SK-N-SH (cell line): Measurements from ENCODE around the gene MYOCD. TPM values are rescaled to one million over a fixed set of nuclear protein-coding genes. Genes with fewer than 3 reads are reported as not detected.
A peak's percentile ranks its signal among the peaks of the same experiment; 100 is the strongest.

Source experiments
- CTCF ChIA-PET: fragments of 300-600, 350-600 bp; formaldehyde crosslinking; extraction: SDS; loops from one replicate; lab custom pipeline; 2021; lab: Yijun Ruan, JAX
- POLR2A ChIA-PET: fragments of 350-600 bp; sonication (Branson Sonifier 250); formaldehyde crosslinking; extraction: SDS; loops from one replicate; lab custom pipeline; 2020; ENCODE audit warnings: antibody characterized with exemption, inconsistent platforms; lab: Yijun Ruan, JAX
- DNase-seq: peaks from one replicate; pipeline ENCODE4 v3.0.0; 2012
- H2AFZ ChIP-seq: fragments of 200-600 bp; sonication (generic); 2 replicates; pipeline ENCODE4 v1.8.1; 2016; ENCODE audit warnings: antibody characterized with exemption, mild to moderate bottlenecking, low read depth
- H3F3A ChIP-seq: fragments of 200-600 bp; sonication (generic); replicated peaks from 2 replicates; pipeline ENCODE3; 2016; ENCODE audit warnings: antibody characterized with exemption, mild to moderate bottlenecking; ENCODE audit not compliant: insufficient read depth
- H3K27ac ChIP-seq, 2 experiments: fragments of 200-500 bp in 1 of 2; fragments of 200-600 bp in 1 of 2; sonication (Bioruptor generic) in 1 of 2; sonication (generic), shearing (Covaris generic) in 1 of 2; 2 replicates each; pipeline versions ENCODE4 v1.5.1 to v1.6.1; 2014 to 2016; ENCODE audit warnings: low read depth in 2 of 2, inconsistent platforms in 1 of 2, low read length in 1 of 2, mild to moderate bottlenecking in 1 of 2, mixed read lengths in 1 of 2
- H3K27me3 ChIP-seq: fragments of 200-600 bp; sonication (generic), shearing (Covaris generic); 2 replicates; pipeline ENCODE4 v1.6.1; 2016; ENCODE audit warnings: mixed run types; ENCODE audit not compliant: insufficient read depth
- H3K36me3 ChIP-seq, 2 experiments: fragments of 200-500 bp in 1 of 2; fragments of 200-600 bp in 1 of 2; sonication (Bioruptor generic) in 1 of 2; sonication (generic) in 1 of 2; replicated peaks in 1 of 2; 2 replicates each; pipeline versions ENCODE3 to v1.5.1; 2014 to 2016; ENCODE audit warnings: low read length in 1 of 2, mild to moderate bottlenecking in 1 of 2; ENCODE audit not compliant: insufficient read depth in 2 of 2, control insufficient read depth in 1 of 2
- H3K4me1 ChIP-seq, 2 experiments: fragments of 200-500 bp in 1 of 2; fragments of 200-600 bp in 1 of 2; sonication (Bioruptor generic) in 1 of 2; sonication (generic), shearing (Covaris generic) in 1 of 2; 2 replicates each; pipeline versions ENCODE4 v1.5.1 to v1.6.1; 2014 to 2016; ENCODE audit warnings: low read depth in 1 of 2, low read length in 1 of 2, mixed run types in 1 of 2; ENCODE audit not compliant: insufficient read depth in 2 of 2, control insufficient read depth in 1 of 2
- H3K4me2 ChIP-seq: fragments of 200-600 bp; sonication (generic), shearing (Covaris generic); 2 replicates; pipeline ENCODE4 v1.6.1; 2017; ENCODE audit warnings: mixed run types
- H3K4me3 ChIP-seq, 2 experiments: fragments of 200-500 bp in 1 of 2; fragments of 200-600 bp in 1 of 2; sonication (Bioruptor generic) in 1 of 2; sonication (generic), shearing (Covaris generic) in 1 of 2; 2 replicates each; pipeline versions ENCODE4 v1.5.1 to v1.8.1; 2014 to 2016; ENCODE audit warnings: low read depth in 2 of 2, inconsistent platforms in 1 of 2, low read length in 1 of 2, mild to moderate bottlenecking in 1 of 2, mixed read lengths in 1 of 2, moderate library complexity in 1 of 2
- H3K79me2 ChIP-seq: fragments of 200-600 bp; sonication (generic); 2 replicates; pipeline ENCODE4 v1.8.1; 2017; ENCODE audit warnings: mild to moderate bottlenecking; ENCODE audit not compliant: insufficient read depth
- H3K9ac ChIP-seq: fragments of 200-600 bp; sonication (generic); 2 replicates; pipeline ENCODE4 v1.6.1; 2017; ENCODE audit warnings: mixed run types
- H3K9me2 ChIP-seq: fragments of 200-600 bp; sonication (generic); 2 replicates; pipeline ENCODE4 v1.6.1; 2017; ENCODE audit warnings: mixed run types
- H3K9me3 ChIP-seq: fragments of 200-600 bp; sonication (generic); 2 replicates; pipeline ENCODE4 v1.6.1; 2017; ENCODE audit warnings: mixed run types, mild to moderate bottlenecking, moderate library complexity
- H4K20me1 ChIP-seq: fragments of 200-600 bp; sonication (generic); 2 replicates; pipeline ENCODE4 v1.6.1; 2017; ENCODE audit warnings: mild to moderate bottlenecking, mixed run types; ENCODE audit not compliant: insufficient read depth
- ELF1 ChIP-seq: IDR thresholded peaks from 2 replicates; pipeline ENCODE4 v1.4.0; 2012
- EP300 ChIP-seq, 2 experiments: IDR thresholded peaks; 2 replicates each; pipeline versions ENCODE4 v1.4.0 to v1.6.1; 2012; ENCODE audit warnings: borderline replicate concordance in 1 of 2, low read depth in 1 of 2, low read length in 1 of 2
- EZH2phosphoT487 ChIP-seq: fragments of 200-600 bp; sonication (generic); IDR thresholded peaks from 2 replicates; pipeline ENCODE4 v1.6.1; 2017; ENCODE audit warnings: low read depth, mixed run types, mild to moderate bottlenecking, antibody characterized with exemption, moderate library complexity, borderline replicate concordance
- FOXJ3 ChIP-seq: sonication (generic); formaldehyde crosslinking; IDR thresholded peaks from 2 replicates; pipeline ENCODE4 v1.5.1; 2020; ENCODE audit warnings: mild to moderate bottlenecking, missing genetic modification reagents
- FOXM1 ChIP-seq: IDR thresholded peaks from 2 replicates; pipeline ENCODE4 v1.4.0; 2012; ENCODE audit warnings: low read depth, mild to moderate bottlenecking
- JUND ChIP-seq: IDR thresholded peaks from 2 replicates; pipeline ENCODE4 v1.4.0; 2012
- MEF2A ChIP-seq: IDR thresholded peaks from 2 replicates; pipeline ENCODE4 v1.4.0; 2012; ENCODE audit warnings: low read depth, borderline replicate concordance
- NFIC ChIP-seq: IDR thresholded peaks from 2 replicates; pipeline ENCODE4 v1.4.0; 2012; ENCODE audit warnings: borderline replicate concordance
- RAD21 ChIP-seq: IDR thresholded peaks from 2 replicates; pipeline ENCODE4 v1.6.1; 2012; ENCODE audit warnings: mild to moderate bottlenecking, low read length
- RCOR1 ChIP-seq: fragments of 150-350 bp; IDR thresholded peaks from 2 replicates; pipeline ENCODE4 v1.6.1; 2017; ENCODE audit warnings: antibody characterized with exemption, low read length
- RXRA ChIP-seq: IDR thresholded peaks from 2 replicates; pipeline ENCODE4 v1.4.0; 2012; ENCODE audit warnings: low read depth, mild to moderate bottlenecking, borderline replicate concordance
- SIN3A ChIP-seq: IDR thresholded peaks from 2 replicates; pipeline ENCODE4 v1.6.1; 2012; ENCODE audit warnings: low read depth, mild to moderate bottlenecking, low read length, moderate library complexity, borderline replicate concordance
- TCF12 ChIP-seq: IDR thresholded peaks from 2 replicates; pipeline ENCODE4 v1.4.0; 2012
- TEAD4 ChIP-seq: IDR thresholded peaks from 2 replicates; pipeline ENCODE4 v1.4.0; 2012; ENCODE audit warnings: mild to moderate bottlenecking, borderline replicate concordance; ENCODE audit not compliant: insufficient read depth
- WGBS: methylation state at CpG from one replicate; pipeline ENCODE4 v1.1.6; 2017; ENCODE audit warnings: low lambda C conversion rate; 5-methylcytosine and 5-hydroxymethylcytosine counted together
- polyA plus RNA-seq, 3 experiments: library from polyadenylated mRNA; depleted of rRNA; stranded (reverse); fragments of >200 nt; gene quantifications; 2 replicates each; pipeline ENCODE4 v1.2.3, GENCODE V29; 2012
- TF ChIP-seq, protein P1 (sequence below): fragments of 200-600 bp; sonication (generic); IDR thresholded peaks from 2 replicates; pipeline ENCODE4 v1.6.1; 2017; ENCODE audit warnings: antibody characterized with exemption, mild to moderate bottlenecking, moderate library complexity
- TF ChIP-seq, protein P2 (sequence below): IDR thresholded peaks from 2 replicates; pipeline ENCODE4 v1.4.0; 2012; ENCODE audit warnings: low read depth, borderline replicate concordance
- TF ChIP-seq, protein P3 (sequence below): fragments of 150-350 bp; IDR thresholded peaks from 2 replicates; pipeline ENCODE4 v1.6.1; 2016; ENCODE audit warnings: mild to moderate bottlenecking, low read depth, low read length
- TF ChIP-seq, protein P4 (sequence below): IDR thresholded peaks from 2 replicates; pipeline ENCODE4; 2012

Gene MYOCD
- polyA plus RNA-seq, 1 of the 3 experiments (the other 2 are of a cell fraction) = not detected

DNA sequence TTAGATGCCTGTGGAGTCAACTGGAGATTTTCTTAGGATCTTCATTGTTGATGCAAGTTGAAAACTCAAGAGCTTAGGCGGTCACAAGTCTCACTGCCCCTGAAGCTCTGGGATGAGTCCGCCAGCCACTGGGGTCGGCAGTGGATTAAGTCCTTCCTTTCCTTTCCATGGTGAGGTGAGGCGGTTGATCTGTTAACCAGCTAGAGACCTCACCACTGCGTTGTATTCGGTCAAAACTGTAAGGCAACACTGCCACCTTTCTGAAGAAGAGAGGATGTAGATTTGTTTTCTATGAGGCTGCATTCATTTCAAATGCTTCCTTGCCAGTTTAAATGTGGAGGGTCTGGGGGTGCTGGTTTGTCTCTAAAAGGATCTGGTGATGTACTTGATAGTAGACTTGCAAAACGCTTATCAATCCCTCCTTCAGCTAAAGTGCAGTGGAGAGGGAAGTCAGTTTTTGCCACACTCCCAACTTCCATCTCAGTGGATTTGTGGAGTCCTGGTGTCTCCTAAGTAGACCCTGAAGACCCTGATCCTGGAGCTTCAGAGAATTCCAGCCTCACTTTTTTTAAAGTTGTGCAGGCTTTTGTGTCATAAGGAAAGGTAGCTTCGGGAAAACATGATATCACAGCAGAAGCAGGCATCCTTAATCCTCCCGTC, 1.7 kb downstream of the MYOCD start:
- no peaks in the 10 kb centered on the region for H3K36me3 ChIP-seq
- H3K27me3 ChIP-seq = peaks cover 79% of the 10 kb centered on the region
- TF ChIP-seq RCOR1 (no peak), FOXM1 (no peak), RAD21 (peak; percentile 38), MEF2A (no peak)
- TF ChIP-seq, protein P1, sequence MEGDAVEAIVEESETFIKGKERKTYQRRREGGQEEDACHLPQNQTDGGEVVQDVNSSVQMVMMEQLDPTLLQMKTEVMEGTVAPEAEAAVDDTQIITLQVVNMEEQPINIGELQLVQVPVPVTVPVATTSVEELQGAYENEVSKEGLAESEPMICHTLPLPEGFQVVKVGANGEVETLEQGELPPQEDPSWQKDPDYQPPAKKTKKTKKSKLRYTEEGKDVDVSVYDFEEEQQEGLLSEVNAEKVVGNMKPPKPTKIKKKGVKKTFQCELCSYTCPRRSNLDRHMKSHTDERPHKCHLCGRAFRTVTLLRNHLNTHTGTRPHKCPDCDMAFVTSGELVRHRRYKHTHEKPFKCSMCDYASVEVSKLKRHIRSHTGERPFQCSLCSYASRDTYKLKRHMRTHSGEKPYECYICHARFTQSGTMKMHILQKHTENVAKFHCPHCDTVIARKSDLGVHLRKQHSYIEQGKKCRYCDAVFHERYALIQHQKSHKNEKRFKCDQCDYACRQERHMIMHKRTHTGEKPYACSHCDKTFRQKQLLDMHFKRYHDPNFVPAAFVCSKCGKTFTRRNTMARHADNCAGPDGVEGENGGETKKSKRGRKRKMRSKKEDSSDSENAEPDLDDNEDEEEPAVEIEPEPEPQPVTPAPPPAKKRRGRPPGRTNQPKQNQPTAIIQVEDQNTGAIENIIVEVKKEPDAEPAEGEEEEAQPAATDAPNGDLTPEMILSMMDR = peak; percentile 55
- ChIA-PET CTCF (interaction anchor here (0.9 to 1.4 kb wide), 3 partner anchors 9 to 412 kb away, joined by 3 to 4 read pairs (median 4); no protein-coding TSS in a partner anchor), POLR2A (no interaction called here)
- H3K4me2 ChIP-seq = no peak overlapping the region
- WGBS = 2% methylated on average over 8 of the region's 9 CpGs
- DNase-seq = peak; percentile 13
- no peaks in the 10 kb centered on the region for H4K20me1 ChIP-seq
- H3K27ac ChIP-seq = no peak overlapping the region
- no peaks in the 10 kb centered on the region for H3K9me3 ChIP-seq
- H3K9ac ChIP-seq = no peak overlapping the region
- H3K4me1 ChIP-seq = no peaks in the 10 kb centered on the region
- H3F3A ChIP-seq = no peaks in the 10 kb centered on the region
- no peaks in the 10 kb centered on the region for H3K9me2 ChIP-seq
- no peaks in the 10 kb centered on the region for H3K79me2 ChIP-seq
- H2AFZ ChIP-seq = no peak overlapping the region
- H3K4me3 ChIP-seq = no peak overlapping the region; a peak in 1 of 4 replicates

DNA sequence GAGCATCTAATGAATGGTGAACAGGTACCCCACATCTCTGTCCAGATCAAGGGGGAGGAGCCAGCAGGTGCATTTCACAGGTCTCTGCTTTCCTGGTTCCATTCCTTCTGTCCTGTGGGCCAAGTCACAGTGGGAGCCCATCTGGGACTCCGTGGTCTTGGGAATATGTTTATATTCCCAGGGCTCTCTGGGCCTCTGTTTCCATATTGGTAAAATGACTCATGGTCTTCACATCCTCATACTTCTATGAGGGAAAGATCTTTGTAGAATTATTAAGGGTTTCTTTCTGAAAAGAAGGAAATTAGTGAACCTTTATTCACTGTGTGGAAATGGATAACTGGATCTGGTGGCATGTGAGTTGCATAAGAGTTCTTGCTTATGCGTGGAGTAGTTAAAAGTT, 6.2 kb downstream of the MYOCD start:
- ChIA-PET CTCF (no interaction called here), POLR2A (no interaction called here)
- no peak for TF ChIP-seq EZH2phosphoT487
- no peak for TF ChIP-seq FOXJ3 (CRISPR knock-in tag)
- TF ChIP-seq, protein P2, sequence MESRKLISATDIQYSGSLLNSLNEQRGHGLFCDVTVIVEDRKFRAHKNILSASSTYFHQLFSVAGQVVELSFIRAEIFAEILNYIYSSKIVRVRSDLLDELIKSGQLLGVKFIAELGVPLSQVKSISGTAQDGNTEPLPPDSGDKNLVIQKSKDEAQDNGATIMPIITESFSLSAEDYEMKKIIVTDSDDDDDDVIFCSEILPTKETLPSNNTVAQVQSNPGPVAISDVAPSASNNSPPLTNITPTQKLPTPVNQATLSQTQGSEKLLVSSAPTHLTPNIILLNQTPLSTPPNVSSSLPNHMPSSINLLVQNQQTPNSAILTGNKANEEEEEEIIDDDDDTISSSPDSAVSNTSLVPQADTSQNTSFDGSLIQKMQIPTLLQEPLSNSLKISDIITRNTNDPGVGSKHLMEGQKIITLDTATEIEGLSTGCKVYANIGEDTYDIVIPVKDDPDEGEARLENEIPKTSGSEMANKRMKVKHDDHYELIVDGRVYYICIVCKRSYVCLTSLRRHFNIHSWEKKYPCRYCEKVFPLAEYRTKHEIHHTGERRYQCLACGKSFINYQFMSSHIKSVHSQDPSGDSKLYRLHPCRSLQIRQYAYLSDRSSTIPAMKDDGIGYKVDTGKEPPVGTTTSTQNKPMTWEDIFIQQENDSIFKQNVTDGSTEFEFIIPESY = no peak
- TF ChIP-seq ELF1 = no peak
- TF ChIP-seq JUND = no peak
- TF ChIP-seq, protein P3, sequence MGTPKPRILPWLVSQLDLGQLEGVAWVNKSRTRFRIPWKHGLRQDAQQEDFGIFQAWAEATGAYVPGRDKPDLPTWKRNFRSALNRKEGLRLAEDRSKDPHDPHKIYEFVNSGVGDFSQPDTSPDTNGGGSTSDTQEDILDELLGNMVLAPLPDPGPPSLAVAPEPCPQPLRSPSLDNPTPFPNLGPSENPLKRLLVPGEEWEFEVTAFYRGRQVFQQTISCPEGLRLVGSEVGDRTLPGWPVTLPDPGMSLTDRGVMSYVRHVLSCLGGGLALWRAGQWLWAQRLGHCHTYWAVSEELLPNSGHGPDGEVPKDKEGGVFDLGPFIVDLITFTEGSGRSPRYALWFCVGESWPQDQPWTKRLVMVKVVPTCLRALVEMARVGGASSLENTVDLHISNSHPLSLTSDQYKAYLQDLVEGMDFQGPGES = no peak
- TF ChIP-seq TEAD4 = no peak
- no peak for TF ChIP-seq NFIC
- TF ChIP-seq SIN3A = no peak
- TF ChIP-seq, protein P4, sequence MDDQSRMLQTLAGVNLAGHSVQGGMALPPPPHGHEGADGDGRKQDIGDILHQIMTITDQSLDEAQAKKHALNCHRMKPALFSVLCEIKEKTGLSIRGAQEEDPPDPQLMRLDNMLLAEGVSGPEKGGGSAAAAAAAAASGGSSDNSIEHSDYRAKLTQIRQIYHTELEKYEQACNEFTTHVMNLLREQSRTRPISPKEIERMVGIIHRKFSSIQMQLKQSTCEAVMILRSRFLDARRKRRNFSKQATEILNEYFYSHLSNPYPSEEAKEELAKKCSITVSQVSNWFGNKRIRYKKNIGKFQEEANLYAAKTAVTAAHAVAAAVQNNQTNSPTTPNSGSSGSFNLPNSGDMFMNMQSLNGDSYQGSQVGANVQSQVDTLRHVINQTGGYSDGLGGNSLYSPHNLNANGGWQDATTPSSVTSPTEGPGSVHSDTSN = no peak
- no peak for TF ChIP-seq MEF2A
- TF ChIP-seq EP300 (IDR thresholded peaks at IDR 0.05; ENCODE audit: borderline replicate concordance in 1 of 2, low read depth in 1 of 2, low read length in 1 of 2) = no peak
- TF ChIP-seq TCF12 = no peak
- no peak for TF ChIP-seq RXRA
- no peak for DNase-seq
- Histone ChIP-seq H3K4me2 (no peak overlapping the region), H3K4me3 (no peak overlapping the region), H3K79me2 (no peaks in the 10 kb centered on the region), H2AFZ (no peak overlapping the region), H3K27ac (no peak overlapping the region), H3K36me3 (no peaks in the 10 kb centered on the region), H3F3A (no peaks in the 10 kb centered on the region), H3K27me3 (peaks cover 37% of the 10 kb centered on the region), H3K9ac (no peak overlapping the region), H3K9me3 (no peaks in the 10 kb centered on the region), H4K20me1 (no peaks in the 10 kb centered on the region), H3K9me2 (no peaks in the 10 kb centered on the region), H3K4me1 (no peaks in the 10 kb centered on the region)
- 26% methylated on average over 2 of the region's 2 CpGs for WGBS
